SK-N-SH treated with all-trans-retinoic acid at 6 μM for 48 hours (cell line): ENCODE data around the gene B3GALT2.

Experiments used
- CREB5 ChIP-seq: fragments of 250-450 bp; sonication (Bioruptor Pico); IDR thresholded peaks from 2 replicates; pipeline ENCODE4 v1.5.1; 2020; ENCODE audit warnings: low read depth, mild to moderate bottlenecking, moderate library complexity
- ESRRG ChIP-seq: fragments of 250-450 bp; sonication (Bioruptor Pico); IDR thresholded peaks from 2 replicates; pipeline ENCODE4 v1.6.1; 2021; ENCODE audit warnings: mild to moderate bottlenecking

- no peak for TF ChIP-seq CREB5 (CRISPR knock-in tag)
- TF ChIP-seq ESRRG, result no peak
Observed at GRCh38 chr1:193143285-193143684, 43.1 kb downstream of the B3GALT2 start.
